Right cardiac atrium (tissue), 5 donors: ENCODE measurements around the gene IL32. TPM values are rescaled to one million over a fixed set of nuclear protein-coding genes. Genes with fewer than 3 reads are reported as not detected.
"Not testable (repeated sequence)": the region's sequence is repeated elsewhere in the genome, so short reads cannot be mapped to it uniquely, and the experiment has no call there.

ENCODE experiments used
- ATAC-seq, 2 donors: fragments of 200-7000 bp; cut with Tn5 transposase; one replicate each; pipeline versions ENCODE4 v1.8.0 to v1.9.1; 2020; ENCODE audit warnings: moderate library complexity in 2 of 2, mild to moderate bottlenecking in 1 of 2
- DNase-seq, 3 donors: peaks; one replicate each; pipeline ENCODE4 v3.0.0-alpha.2; 2020
- H3K27ac ChIP-seq: one replicate; pipeline ENCODE4 v1.5.1; 2013; ENCODE audit warnings: mild to moderate bottlenecking, low read length, control low read depth, moderate library complexity
- H3K27me3 ChIP-seq: one replicate; pipeline ENCODE4 v1.6.1; 2013; ENCODE audit not compliant: control insufficient read depth, insufficient read depth
- H3K4me1 ChIP-seq: one replicate; pipeline ENCODE4 v1.6.1; 2013; ENCODE audit warnings: low read length; ENCODE audit not compliant: control insufficient read depth, insufficient read depth
- H3K4me3 ChIP-seq: one replicate; pipeline ENCODE4 v1.5.1; 2013; ENCODE audit warnings: low read length, control low read depth
- H3K9me3 ChIP-seq: one replicate; pipeline ENCODE4 v1.6.1; 2013; ENCODE audit warnings: low read length; ENCODE audit not compliant: control insufficient read depth
- whole genome bisulfite sequencing: extraction: QIAGEN DNeasy Blood & Tissue Kit; methylation state at CpG from one replicate; pipeline ENCODE4 v1.1.7; 2013; 5-methylcytosine and 5-hydroxymethylcytosine counted together
- intact Hi-C, 4 donors: fragments of 100-400 bp; cut with DNase I; formaldehyde crosslinking; loops; one replicate each; pipeline versions ENCODE4 v1.11.0 to v1.14.0; 2022 to 2023
- polyA plus RNA-seq: library from polyadenylated mRNA; stranded (reverse); fragments of 200-250 nt; gene quantifications from one replicate; pipeline ENCODE4 v1.2.3, GENCODE V29; 2013
- total RNA-seq, 4 donors: library from RNA; stranded (reverse); fragmentation: NEBNext Ultra II Directional; extraction: Animal tissue kit (Norgen Biotek cat#: 25700); gene quantifications; one replicate each; pipeline ENCODE4 v1.2.1, GENCODE V29; 2021
- donor health status: healthy with polysubstance abuse.
- donor health status: DM: no; HTN: yes; CAD: no.
- donor health status: DM: no; HTN: no; CAD: no.
- donor health status: DM: no; HTN: yes; CAD: no; lungs with severe emphysema.
- donor health status: DM: yes; HTN: yes; CAD: no.

Gene IL32
- total and polyA plus RNA-seq, 5 donors, result 27.5 to 62.8 (median 37.8) TPM

DNA sequence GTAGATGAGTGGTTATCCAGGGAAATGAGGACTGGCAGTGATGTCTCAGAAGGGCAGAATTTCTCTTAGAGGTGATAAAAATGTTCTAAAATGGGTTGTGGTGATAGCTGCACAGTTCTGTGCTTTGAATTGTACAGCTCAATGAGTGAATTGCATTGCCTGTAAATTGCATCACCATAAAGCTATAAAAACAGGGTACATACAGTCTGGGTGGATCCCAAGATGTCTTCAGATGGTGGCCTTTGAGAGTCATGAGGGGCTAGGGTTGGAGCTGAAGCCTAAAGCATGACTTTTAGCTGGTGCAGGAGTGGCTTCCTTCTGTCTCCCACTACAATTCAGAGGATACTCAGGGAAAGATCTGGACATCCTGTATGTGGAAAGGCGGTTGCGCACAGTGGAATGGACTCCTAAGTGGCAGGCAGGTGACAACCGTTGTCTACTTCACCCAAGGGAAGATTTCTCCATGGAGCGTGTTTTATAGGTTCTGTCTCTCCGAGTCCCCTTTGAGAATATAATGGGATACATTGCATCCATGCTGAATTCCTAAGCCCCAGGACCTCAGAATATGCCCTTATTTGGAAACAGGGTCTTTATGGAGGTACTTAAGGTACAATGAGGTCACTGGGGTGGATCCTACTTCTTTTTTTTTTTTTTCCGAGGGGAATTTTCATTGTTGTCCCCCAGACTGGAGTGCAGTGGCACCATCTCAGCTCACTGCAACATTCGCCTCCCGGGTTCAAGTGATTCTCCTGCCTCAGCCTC is 1.6 kb upstream of the IL32 start:
- Histone ChIP-seq H3K4me3 (no peak overlapping the region), H3K9me3 (no peaks in the 10 kb centered on the region), H3K27me3 (no peaks in the 10 kb centered on the region), H3K27ac (no peak overlapping the region), H3K4me1 (peaks cover 5% of the 10 kb centered on the region)
- WGBS, result 92% methylated on average over 8 of the region's 8 CpGs
- ATAC-seq (no peak), DNase-seq (no peak)
- intact Hi-C loops, result loop anchor here in 3 of 4 donors (5.0 to 10.0 kb wide), 3 partner anchors 51 to 101 kb away; partner anchors contain the start of gene ZNF205 (in 1 of the 3)

DNA sequence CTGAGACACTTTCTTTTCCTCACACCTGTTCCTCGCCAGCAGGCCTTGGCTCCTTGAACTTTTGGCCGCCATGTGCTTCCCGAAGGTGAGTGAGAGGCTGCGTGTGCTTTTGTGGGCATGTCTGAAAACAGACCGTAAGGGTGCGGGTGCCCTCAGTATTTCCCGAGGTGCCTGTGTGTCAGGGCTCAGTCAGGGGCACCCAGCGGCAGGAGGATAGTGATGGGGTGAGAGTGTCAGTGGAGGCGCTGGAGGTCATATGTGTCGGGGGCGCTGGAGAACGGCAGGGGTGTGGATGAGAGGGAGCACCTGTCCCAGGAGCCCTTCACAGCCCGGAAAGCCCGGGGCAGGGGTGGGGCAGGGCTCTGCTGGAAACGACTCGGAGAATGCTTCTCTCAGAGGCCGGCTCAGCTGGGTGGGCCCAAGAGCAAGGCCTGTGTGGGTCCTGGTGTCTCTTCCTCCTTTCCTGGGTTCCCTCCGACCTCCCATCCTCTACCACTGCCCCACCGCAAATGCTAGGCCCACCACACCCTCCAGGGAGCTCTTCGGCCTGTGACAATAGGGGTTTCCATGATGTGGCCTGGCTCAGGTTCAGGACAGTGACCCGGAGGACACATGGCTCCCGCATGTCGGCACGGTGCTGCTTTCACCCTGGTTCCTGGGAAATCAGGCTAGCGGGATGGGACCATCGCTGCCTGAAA is 451 bp downstream of the IL32 start:
- WGBS, result 42% methylated on average over 26 of the region's 26 CpGs
- Histone ChIP-seq H3K9me3 (no peaks in the 10 kb centered on the region), H3K4me3 (peak overlapping the region; percentile 48), H3K4me1 (no peaks in the 10 kb centered on the region), H3K27ac (peak overlapping the region; percentile 78), H3K27me3 (no peaks in the 10 kb centered on the region)
- ATAC-seq (peak; percentile 2 to 30), DNase-seq (peak in 1 of 3 donors; percentile 65)
- intact Hi-C loops, result loop anchor here in 2 of 4 donors (10.0 kb wide), 2 partner anchors 49 to 99 kb away; partner anchors contain the start of gene ZNF205 (in 1 of the 2)

DNA sequence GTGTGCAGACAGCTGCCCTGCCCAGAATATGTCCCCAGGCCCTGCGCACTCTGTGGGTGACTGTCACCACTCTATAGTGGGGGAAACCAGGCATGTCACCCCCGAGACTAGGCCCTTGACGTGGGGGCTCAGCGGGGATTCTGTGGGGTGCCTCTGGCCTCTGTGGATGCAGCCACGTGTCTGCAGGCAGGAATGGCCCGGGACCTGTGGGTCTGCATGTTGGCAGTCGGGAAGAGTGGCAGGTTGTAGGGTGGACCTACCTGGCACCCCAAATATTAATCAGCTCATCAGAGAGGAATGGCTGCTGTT is 954 bp downstream of the IL32 start:
- H3K27me3 ChIP-seq, result no peaks in the 10 kb centered on the region
- intact Hi-C loops, result loop anchor here in 2 of 4 donors (10.0 kb wide), 2 partner anchors 48 to 98 kb away; partner anchors contain the start of gene ZNF205 (in 1 of the 2)
- no peak overlapping the region for H3K27ac ChIP-seq
- H3K4me3 ChIP-seq, result peak overlapping the region; percentile 48
- 56% methylated on average over 7 of the region's 7 CpGs for WGBS
- no peaks in the 10 kb centered on the region for H3K9me3 ChIP-seq
- no peaks in the 10 kb centered on the region for H3K4me1 ChIP-seq
- ATAC-seq (no peak), DNase-seq (peak in 1 of 3 donors; percentile 41)

DNA sequence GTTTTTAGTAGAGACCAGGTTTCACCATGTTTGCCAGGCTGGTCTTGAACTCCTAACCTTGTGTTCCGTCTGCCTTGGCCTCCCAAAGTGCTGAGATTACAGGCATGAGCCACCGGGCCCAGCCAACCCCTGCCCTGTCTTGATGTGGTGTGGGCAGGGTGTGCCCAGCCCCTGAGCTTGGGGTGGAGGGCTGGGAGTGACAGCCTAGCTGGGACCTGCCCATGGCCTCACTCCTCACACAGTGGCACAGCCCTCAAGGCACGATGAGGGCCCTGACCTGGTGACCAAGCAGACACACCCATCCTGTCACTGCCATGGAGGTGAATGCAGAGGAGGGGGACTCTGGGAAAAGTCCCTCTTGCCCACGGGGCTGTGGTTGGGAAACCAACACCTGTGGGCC is 3.0 kb downstream of the IL32 start:
- Histone ChIP-seq H3K27me3 (no peaks in the 10 kb centered on the region), H3K4me1 (no peaks in the 10 kb centered on the region), H3K27ac (no peak overlapping the region), H3K4me3 (no peak overlapping the region), H3K9me3 (no peaks in the 10 kb centered on the region)
- ATAC-seq, result no peak
- 57% methylated on average over 4 of the region's 4 CpGs for WGBS
- DNase-seq, result peak in 1 of 3 donors; percentile 47
- intact Hi-C loops, result loop anchor here in 2 of 4 donors (10.0 kb wide), 2 partner anchors 46 to 96 kb away; partner anchors contain the start of gene ZNF205 (in 1 of the 2)

DNA sequence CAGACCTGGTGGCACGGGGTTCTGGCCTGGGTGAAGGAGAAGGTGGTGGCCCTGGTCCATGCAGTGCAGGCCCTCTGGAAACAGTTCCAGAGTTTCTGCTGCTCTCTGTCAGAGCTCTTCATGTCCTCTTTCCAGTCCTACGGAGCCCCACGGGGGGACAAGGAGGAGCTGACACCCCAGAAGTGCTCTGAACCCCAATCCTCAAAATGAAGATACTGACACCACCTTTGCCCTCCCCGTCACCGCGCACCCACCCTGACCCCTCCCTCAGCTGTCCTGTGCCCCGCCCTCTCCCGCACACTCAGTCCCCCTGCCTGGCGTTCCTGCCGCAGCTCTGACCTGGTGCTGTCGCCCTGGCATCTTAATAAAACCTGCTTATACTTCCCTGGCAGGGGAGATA is 3.7 kb downstream of the IL32 start:
- intact Hi-C loops, result loop anchor here in 2 of 4 donors (10.0 kb wide), 2 partner anchors 46 to 96 kb away; partner anchors contain the start of gene ZNF205 (in 1 of the 2)
- DNase-seq, result peak in 1 of 3 donors; percentile 38
- H3K4me1 ChIP-seq, H3K27ac ChIP-seq, H3K9me3 ChIP-seq, ATAC-seq, H3K4me3 ChIP-seq, H3K27me3 ChIP-seq: not testable (repeated sequence)
- WGBS, result 91% methylated on average over 10 of the region's 11 CpGs

DNA sequence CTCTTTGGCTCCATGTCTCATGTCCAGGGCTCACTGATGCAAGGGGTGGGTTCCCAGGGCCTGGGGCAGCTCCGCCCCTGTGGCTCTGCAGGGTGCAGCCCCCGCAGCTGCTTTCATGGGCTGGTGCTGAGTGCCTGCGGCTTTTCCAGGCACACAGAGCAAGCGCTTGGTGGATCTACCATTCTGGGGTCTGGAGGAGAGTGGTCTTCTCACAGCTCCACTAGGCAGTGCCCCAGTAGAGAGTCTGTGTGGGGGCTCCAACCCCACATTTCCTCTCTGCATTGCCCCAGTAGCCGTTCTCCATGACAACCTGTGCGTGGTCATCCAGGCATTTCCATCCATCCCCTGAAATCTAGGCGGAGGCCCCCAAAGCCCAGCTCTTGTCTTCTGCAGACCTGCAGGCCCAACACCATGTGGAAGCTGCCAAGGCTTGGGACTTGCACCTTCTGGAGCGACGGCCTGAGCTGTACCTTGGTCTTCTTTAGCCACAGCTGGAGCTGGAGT is 5.2 kb downstream of the IL32 start:
- WGBS, result 86% methylated on average over 9 of the region's 9 CpGs
- no peak for ATAC-seq
- intact Hi-C loops, result no loop called here

DNA sequence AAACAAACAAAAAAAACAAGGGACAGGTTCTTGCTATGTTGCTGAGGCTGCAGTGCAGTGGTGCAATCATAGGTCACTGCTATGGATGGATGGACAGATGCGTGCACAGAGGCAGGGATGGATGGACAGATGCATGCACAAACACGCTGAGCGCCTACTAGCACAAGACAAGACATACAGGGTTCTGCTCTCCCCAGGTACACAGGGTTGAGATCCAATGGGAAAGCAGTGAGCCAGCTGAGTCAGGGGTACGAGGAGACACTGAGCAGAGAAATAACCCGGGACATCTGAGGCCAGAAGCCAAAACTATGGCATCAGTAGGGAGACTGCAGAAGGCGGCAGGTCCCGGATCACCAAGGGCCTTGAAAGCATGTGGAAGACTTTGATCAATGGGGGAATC is 6.2 kb downstream of the IL32 start:
- no peak for ATAC-seq
- H3K27me3 ChIP-seq, result no peaks in the 10 kb centered on the region
- no peak for DNase-seq
- H3K9me3 ChIP-seq, result no peaks in the 10 kb centered on the region
- no peak overlapping the region for H3K27ac ChIP-seq
- intact Hi-C loops, result no loop called here
- no peaks in the 10 kb centered on the region for H3K4me1 ChIP-seq
- H3K4me3 ChIP-seq, result no peak overlapping the region
- WGBS, result 90% methylated on average over 7 of the region's 7 CpGs

More for the DNA sequence above, 5.2 kb downstream of the IL32 start:
- no peaks in the 10 kb centered on the region for H3K4me1 ChIP-seq
- H3K4me3 ChIP-seq, result no peak overlapping the region
- H3K27ac ChIP-seq, result no peak overlapping the region
- no peaks in the 10 kb centered on the region for H3K9me3 ChIP-seq
- peak in 2 of 3 donors; percentile 27 to 47 for DNase-seq
- H3K27me3 ChIP-seq, result no peaks in the 10 kb centered on the region

DNA sequence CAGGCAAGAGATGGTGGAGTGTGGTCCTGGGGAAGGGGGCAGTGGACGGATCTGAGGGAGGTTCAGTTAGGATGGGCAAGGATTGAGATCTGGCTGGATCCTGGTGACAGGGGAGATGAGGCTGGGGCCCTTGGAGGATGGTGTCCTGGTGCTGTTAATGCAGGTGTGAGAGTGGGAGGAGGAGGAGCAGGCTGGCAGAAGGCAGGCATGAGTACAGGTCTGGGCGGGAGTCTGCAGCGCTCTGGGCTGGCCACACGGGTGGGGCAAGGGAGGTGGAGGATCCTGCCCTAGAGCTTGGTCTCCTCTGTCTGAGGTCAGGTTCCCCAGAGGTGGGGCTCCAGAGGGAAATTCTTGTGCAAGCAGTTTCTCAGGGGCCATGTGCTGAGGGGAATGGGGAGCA is 6.7 kb downstream of the IL32 start:
- H3K4me1 ChIP-seq, intact Hi-C loops, H3K27me3 ChIP-seq, H3K9me3 ChIP-seq, H3K27ac ChIP-seq, H3K4me3 ChIP-seq: not testable (repeated sequence)
- peak in 1 of 2 donors; percentile 4 for ATAC-seq
- DNase-seq, result peak in 1 of 3 donors; percentile 36
- 62% methylated on average over 3 of the region's 4 CpGs for WGBS

DNA sequence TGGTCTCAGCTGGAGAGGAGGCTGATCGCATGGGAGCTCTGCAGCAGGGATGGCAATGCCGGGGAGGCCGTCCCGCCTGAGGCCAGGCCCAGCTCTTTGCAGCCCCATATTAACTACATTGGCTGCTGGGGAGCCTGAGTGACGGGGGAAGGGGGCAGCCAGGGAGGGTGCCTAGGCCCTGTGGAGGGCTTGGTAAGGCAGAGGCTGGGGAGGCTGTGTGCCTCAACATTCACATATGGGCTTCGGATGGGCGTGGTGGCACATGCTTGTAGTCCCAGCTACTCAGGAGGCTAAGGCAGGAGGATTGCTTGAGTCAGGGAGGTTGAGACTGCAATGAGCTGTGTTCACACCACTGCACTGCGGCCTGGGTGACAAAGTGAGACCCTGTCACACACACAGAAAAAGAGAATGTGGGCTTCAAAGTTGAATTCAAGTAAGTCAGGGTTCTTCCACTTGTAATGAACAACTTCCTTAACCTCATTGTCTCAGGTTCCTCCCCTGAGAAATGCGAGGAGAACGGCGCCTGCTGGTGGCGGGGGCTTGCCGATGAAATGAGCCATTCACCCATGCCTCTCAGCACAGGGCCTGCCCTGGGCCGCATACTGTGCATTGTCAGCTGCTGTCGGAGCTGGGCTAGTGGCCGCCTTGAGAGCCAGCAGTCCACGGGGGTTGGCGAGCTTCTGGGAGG is 7.3 kb downstream of the IL32 start:
- WGBS, result 61% methylated on average over 16 of the region's 18 CpGs
- not testable (repeated sequence) for H3K27ac ChIP-seq, ATAC-seq

DNA sequence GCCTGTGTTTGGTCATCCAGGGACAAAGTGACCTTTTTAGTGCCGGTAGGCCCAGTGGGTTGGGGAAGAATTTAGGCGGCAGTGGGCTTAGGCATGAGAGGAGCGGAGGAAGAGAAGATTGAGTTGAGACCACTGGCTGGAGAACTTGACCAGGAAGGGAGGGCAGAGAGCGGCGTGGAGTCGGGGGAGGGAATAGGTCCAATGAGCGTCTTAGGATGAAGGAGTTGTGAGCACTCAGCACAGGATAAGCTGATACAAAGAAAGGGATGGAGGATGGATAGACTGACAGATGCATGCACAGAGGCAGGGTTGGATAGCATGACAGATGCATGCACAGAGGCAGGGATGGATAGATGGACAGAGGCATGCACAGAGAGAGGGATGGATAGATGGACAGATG is 8.0 kb downstream of the IL32 start:
- H3K9me3 ChIP-seq, result no peaks in the 10 kb centered on the region
- H3K4me3 ChIP-seq, result no peak overlapping the region
- ATAC-seq (no peak), DNase-seq (peak in 1 of 3 donors; percentile 14)
- H3K4me1 ChIP-seq, result no peaks in the 10 kb centered on the region
- H3K27me3 ChIP-seq, result no peaks in the 10 kb centered on the region
- 87% methylated on average over 7 of the region's 7 CpGs for WGBS
- intact Hi-C loops, result no loop called here
- H3K27ac ChIP-seq, result no peak overlapping the region

More for the DNA sequence above, 7.3 kb downstream of the IL32 start:
- H3K9me3 ChIP-seq, H3K27me3 ChIP-seq, intact Hi-C loops, H3K4me3 ChIP-seq, DNase-seq, H3K4me1 ChIP-seq: not testable (repeated sequence)
